Right lung (tissue), 5 donors: ENCODE data around the gene DPP10. TPM values are rescaled to one million over a fixed set of nuclear protein-coding genes. Genes with fewer than 3 reads are reported as not detected.

Experiments
- DNase-seq, 2 donors: peaks; one replicate each; pipeline ENCODE4 v3.0.0-alpha.2; 2013
- polyA plus RNA-seq, 5 donors: library from polyadenylated mRNA; unstranded; fragments of 120-200 nt; gene quantifications; one replicate each; pipeline versions ENCODE4 v1.2.1 to v1.2.3, GENCODE V29; 2013; ENCODE audit warnings: inconsistent platforms in 1 of 5, low replicate concordance in 1 of 5; ENCODE audit not compliant: insufficient read length in 5 of 5, insufficient read depth in 1 of 5

DPP10 gene
- polyA plus RNA-seq, 5 donors, result 3.5 to 9.8 (median 5.0) TPM

- no peak for DNase-seq
Observed at GRCh38 chr2:115129536-115129935, 687.1 kb downstream of the DPP10 start.

DNA sequence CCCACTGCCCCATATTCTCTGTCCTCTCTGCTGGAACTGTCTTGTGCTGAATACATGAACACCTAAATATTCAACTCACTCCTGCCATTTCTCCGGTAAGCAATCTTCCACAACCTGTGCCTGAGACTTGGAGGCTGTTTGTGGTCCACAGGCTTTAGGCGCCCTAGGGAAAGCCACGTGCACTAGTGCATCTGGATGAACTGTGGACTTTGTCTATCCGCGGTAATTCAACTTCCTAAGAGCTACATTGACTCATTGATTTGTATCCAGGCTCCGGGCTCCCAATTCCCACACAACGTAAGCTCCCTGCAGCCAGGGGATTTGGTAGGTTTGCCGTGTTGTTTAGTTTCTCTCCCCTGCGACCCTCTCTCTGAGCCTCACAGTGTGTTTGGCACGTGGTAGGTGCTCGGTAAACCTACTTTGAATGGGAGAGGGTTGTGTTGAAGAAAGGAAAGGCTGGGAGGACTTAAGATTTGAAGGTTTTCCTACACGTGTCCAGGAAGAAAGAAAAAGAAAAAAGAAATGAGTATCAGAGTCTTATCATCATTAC is 718.2 kb downstream of the DPP10 start:
- DNase-seq, result no peak

- peak in 1 of 2 donors; percentile 54 for DNase-seq
Observed at GRCh38 chr2:115161081-115161770, 718.8 kb downstream of the DPP10 start.

GRCh38 chr2:115161771-115162493 is 719.5 kb downstream of the DPP10 start:
- peak in 1 of 2 donors; percentile 16 for DNase-seq

DNA sequence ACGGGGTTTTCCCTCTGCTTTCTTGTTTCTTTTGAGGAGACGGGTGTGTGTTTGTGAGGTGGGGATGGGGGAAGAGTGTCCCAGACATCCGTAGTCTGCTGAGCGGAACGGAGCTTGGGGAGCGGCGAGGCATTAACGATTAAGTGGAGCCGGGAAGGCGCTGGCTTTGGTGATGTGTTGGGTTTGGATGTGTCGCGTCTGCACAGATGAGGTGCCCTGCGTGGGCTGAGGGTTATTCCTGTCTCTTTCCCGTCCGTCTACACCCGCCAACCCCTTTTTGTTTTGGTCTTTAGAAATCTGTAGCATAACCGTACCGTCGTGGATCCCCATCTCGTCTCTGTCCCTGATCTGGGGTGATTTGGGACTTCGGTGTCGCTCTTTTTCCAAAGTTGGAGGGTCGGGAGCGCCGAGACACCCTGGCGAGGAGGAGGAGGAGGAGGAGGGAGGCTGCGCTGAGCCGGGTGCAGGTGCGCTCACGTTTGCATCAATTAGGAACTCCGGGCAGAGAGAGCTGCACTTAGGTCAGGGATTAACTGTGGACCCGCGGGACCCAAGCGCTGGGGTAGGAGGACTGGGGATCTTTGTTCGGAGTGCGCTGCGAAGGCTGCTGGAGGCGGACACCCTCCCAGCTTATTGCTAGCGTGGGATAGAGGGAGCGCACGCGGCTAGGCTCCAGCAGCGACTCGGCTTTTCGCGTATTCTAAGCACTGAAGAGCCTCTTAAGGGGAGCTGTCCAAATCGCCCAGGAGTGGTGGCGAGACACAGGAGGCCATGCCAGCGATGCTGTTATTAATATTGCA is 720.3 kb downstream of the DPP10 start:
- no peak for DNase-seq

GRCh38 chr2:115163572-115163971 is 721.1 kb downstream of the DPP10 start:
- no peak for DNase-seq

GRCh38 chr2:115165529-115166109 is 723.2 kb downstream of the DPP10 start:
- peak in 1 of 2 donors; percentile 37 for DNase-seq

GRCh38 chr2:115168457-115168856 is 726.0 kb downstream of the DPP10 start:
- DNase-seq, result no peak

GRCh38 chr2:115169814-115170213 is 727.4 kb downstream of the DPP10 start:
- no peak for DNase-seq

- no peak for DNase-seq
Observed at GRCh38 chr2:115171751-115172150, 729.3 kb downstream of the DPP10 start.

GRCh38 chr2:115174651-115175050 is 732.2 kb downstream of the DPP10 start:
- no peak for DNase-seq

DNA sequence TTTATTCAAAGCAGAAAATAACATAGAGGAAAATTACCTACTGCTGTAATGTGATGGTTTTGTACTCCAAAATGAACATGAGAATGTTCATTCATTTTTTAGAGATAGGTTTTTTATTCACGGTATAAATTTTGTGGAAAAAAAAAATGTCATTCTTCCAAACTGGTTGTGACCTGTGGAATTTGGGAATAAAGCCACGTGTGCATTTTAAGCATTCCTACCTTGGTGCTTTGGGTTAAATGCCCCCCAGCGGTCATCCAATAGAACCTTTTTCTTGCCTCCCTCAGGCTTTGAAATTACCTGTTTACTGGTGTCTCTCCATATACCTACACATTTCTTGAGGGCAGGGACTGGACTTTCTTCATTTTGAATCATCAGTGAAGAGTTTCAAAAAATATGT is 740.7 kb downstream of the DPP10 start:
- no peak for DNase-seq

GRCh38 chr2:115190459-115190858 is 748.0 kb downstream of the DPP10 start:
- no peak for DNase-seq

GRCh38 chr2:115194623-115195022 is 752.2 kb downstream of the DPP10 start:
- DNase-seq, result no peak

DNA sequence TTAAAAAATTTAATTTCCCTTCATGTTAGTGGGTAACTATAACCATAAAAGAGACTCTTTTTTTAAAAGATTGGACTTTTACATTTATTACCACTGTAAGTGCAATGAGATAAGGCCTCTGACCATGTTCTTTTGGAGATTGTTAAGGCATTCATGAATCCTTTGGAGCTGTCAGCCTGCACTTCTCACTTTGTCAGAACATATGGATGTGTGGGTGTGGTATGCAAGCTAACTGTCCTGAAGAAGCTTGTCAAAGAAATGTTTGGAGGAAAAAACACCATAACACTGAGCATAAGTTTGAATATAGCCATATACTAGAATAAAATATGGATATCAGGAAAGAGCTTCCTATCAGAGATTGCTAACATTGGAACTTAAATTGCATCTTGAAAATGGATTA is 754.1 kb downstream of the DPP10 start:
- DNase-seq, result no peak

DNA sequence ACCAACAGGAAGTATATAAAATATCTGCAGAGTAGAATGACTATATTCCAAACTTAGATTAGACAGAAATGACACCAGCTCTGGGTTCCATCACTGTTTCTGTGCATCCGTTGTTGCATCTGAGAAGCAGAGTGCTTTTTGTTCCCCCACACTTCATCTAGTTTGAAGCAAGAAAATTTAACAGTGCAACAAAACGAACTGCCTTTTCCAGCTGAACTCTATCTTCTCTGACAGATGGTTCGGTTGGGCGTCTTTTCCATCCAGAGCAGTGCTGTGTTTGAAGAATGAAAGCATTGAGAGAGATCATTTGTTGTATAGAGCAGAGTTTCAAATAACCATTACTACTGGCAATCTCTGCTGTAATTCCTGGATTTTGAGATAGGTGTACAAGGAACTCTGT is 757.5 kb downstream of the DPP10 start:
- peak; percentile 83 to 87 for DNase-seq

DNA sequence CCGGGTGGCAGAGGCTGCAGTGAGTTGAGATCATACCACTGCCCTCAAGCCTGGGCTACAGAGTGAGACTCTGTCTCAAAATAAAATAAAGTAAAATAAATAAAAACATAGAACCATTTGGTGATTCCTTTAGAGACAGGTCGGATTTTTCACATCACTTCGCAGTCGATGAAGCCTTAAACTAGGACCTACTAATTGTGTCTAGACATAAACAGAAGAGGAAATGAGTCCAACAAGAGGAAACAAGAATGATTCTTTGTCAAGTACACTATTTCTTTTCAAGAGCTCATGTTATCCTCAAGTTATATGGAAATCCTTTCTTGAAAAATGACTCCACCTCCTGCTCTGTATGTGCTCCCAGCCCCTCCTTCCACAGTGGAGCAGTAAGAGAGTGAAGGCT is 758.9 kb downstream of the DPP10 start:
- no peak for DNase-seq

DNA sequence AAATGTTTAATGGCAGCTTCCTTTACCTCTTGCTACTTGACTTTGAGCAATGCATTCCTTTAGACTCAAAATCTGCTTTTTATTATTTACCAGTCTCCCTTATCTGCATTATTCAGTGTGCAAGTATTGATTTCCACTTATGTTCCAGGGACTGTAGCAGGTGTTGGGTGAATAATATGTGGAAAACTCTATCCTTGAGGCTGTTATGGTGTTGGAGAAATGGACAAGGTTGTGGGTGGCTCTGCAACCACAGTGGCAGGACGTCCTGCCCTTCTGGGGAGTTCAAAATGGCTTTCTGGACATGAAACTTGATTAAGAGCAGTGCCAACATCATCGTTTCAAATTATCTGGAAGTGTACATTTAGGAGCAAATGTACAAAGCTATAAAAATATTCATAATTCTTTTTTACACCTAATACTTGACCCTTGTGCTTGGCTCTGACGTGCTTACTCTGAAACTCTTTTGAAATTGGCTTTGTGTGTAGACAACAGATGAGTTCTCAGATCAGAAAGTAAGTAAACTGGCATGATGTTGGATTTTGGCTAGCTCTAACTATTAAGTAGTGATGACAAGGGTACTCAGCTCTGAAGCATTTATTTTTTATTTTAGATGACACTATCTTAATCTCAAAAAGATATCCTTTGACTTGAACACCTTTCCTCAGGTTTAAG is 766.2 kb downstream of the DPP10 start:
- DNase-seq, result no peak

GRCh38 chr2:115214050-115214449 is 771.6 kb downstream of the DPP10 start:
- no peak for DNase-seq

GRCh38 chr2:115219296-115219695 is 776.9 kb downstream of the DPP10 start:
- DNase-seq, result no peak

DNA sequence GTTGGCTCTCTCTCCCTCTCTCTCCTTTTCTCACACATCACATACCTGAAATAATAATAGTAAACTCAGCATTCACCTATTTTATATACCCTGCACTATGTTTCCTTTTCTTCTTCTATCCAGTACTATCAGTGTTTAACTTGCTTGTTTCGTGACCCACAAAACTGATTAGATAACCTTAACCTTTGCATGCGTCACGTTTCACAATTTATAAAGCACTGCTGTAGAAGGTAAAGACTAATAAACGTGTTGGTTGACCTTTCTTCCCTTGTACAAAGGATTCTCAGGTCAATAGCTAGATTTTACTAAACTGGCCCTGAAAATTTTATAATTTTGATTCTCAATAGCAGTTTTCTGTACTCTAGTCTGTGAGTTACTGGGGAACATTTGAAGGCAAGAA is 791.7 kb downstream of the DPP10 start:
- DNase-seq, result no peak
